ENCODE measurements around the gene ATP8B3.

The ATP8B3 gene

GRCh38 chr19:1746401-1747284 is 65.4 kb downstream of the ATP8B3 start:
- DNase-seq (ENCODE audit: low read depth in 2 of 2): no peak

GRCh38 chr19:1745589-1746031 is 66.5 kb downstream of the ATP8B3 start:
- DNase-seq (ENCODE audit: low read depth in 2 of 2): no peak

DNA sequence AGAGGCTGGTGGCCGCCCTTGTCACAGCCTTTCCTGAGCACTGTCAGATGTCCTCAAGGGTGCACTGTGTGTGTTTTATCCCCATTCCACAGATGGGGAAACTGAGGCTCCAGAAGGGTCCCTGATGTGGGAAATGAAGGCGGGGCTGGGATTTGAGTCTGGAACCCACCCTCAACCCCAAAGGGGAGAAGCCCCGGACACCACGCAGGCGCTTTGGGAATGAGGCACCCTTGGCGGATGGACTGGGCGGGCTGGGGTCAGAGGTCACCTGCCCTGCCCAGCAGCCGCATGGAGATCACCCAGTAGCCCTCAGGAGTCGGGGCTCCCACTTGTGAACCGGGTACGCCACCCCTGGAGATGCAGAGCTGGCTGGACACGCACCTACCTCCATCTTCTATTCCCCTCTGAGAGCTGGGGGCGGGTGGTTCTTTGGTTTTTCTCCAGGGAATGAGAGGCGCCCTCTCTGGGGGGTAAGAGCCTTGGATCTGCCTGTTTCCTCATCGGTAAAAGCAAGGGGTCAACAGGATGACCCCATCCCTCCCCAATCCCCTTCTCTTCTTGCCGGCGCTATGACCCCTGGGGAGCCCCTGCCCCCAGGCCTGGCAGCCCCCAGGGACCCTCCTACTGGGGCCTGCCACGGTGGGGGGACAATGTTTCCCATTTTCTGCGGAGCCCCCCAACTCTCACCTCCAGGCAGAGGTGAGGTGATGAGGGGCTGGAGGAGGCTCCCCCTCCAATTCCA is 67.1 kb downstream of the ATP8B3 start:
- no peak for DNase-seq (ENCODE audit: low read depth in 2 of 2)

DNA sequence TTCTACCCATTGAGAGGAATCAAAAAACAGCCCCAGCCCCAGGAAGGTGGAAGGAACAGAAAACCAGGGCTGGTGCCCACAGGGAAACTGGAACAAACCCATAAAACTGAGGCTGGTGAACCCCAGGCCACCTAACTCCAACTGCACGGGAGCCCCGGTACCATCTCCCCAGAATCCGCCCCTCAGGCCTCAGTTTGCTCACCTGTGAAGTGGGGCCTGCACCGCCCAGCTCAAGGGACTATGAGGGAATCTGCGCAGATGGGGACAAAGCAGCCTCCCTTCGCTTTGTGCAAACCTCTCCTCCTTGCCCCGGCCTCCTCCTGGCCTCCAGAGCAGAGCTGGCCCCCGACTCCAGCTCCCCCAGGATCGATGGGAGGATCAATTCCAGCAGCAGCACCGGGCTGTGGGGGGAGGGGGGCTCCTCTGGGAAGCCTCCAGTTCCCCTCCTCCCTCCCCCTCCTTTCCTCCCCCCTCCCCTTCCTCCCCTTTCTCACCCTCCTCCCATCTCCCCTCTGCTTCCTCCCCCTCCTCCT is 67.9 kb downstream of the ATP8B3 start:
- no peak for DNase-seq (ENCODE audit: low read depth in 2 of 2)

DNA sequence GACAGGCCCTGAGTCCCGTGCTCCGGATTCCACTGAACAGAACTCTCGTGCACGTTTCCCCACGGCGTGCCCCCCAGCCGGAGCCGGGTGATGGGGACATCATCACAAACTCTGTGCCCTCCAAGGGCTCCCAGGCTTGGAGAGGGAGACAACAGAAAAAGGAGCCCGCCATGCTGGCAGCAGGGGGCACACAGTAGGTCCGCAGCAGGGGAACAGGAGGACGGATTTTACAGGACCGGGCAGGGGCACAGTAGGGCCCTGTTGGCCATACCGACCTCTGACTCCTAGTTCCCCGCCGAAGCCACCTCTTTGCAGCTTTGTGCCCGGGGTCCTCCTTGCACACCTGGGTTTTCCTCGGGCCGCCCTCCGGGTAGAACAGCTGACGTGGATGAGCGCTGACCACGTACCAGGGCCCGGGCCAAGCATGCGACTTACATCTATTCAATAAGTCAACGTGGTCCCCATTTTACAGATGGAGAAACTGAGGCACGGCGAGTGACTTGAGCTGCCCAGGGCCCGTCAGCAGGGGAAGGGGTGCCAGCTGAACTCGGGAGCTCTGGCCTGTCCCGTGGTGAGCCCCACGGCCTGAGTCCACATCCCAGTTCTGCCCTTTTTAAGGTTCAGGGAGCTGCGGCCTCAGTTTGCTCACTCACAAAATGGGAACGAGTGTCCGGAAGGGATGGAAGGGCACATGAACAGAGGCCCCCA is 68.9 kb downstream of the ATP8B3 start:
- DNase-seq (ENCODE audit: low read depth in 2 of 2): no peak

GRCh38 chr19:1739960-1740629 is 72.0 kb downstream of the ATP8B3 start:
- no peak for DNase-seq (ENCODE audit: low read depth in 2 of 2)

DNA sequence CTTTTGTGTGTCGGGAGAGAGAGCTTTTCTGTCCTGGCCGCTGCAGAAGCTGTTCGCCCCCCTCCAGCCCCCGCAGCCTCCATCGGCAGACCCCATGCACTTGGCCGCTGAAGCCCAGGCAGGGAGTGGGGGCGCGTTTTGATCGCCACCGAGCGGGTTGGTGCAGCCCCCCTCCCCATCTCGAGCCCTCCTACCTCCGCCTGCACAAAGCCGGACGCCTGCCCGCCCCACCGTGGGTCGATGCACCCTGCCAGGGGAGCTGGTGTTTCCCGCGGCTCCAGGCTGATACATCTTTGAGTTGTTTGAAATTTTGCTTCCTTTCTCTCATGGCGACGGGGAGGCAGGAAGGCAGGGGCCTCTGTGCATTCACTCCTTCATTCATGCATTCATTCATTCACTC is 75.1 kb downstream of the ATP8B3 start:
- no peak for DNase-seq (ENCODE audit: low read depth in 2 of 2)

- DNase-seq (ENCODE audit: low read depth in 2 of 2): no peak
Observed at GRCh38 chr19:1736280-1736679, 75.8 kb downstream of the ATP8B3 start.

GRCh38 chr19:1734321-1734966 is 77.6 kb downstream of the ATP8B3 start:
- DNase-seq (ENCODE audit: low read depth in 2 of 2): no peak
